Measurements from ENCODE around the gene SSUH2. TPM values are rescaled to one million over a fixed set of nuclear protein-coding genes. Genes with fewer than 3 reads are reported as not detected.

The SSUH2 gene
- total RNA-seq, 1 experiment from 2014 or later: 0.11 TPM

GRCh38 chr3:8617921-8618320 lies 26.7 kb downstream of the SSUH2 start:
- no peak for DNase-seq (ENCODE audit: low read depth)

DNA sequence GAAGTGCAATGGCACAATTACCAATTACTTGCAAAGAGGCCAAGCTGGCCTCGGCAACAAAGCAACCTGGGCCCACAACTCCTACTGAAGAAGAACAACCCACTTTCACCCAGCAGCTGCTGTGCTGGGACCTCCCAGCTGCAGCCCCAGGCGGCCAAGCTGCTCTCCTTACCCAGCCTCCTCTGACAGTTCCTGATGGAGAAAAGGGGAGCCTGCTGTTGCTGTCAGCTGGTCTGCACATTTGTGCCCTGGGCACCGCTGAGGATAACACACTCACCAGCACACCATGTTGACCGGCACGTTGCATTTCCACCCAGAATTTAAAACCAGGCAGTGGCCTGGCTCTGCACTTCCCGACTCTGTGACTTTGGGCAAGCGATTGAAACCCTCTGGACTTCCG lies 33.6 kb downstream of the SSUH2 start:
- DNase-seq (ENCODE audit: low read depth): no peak

DNA sequence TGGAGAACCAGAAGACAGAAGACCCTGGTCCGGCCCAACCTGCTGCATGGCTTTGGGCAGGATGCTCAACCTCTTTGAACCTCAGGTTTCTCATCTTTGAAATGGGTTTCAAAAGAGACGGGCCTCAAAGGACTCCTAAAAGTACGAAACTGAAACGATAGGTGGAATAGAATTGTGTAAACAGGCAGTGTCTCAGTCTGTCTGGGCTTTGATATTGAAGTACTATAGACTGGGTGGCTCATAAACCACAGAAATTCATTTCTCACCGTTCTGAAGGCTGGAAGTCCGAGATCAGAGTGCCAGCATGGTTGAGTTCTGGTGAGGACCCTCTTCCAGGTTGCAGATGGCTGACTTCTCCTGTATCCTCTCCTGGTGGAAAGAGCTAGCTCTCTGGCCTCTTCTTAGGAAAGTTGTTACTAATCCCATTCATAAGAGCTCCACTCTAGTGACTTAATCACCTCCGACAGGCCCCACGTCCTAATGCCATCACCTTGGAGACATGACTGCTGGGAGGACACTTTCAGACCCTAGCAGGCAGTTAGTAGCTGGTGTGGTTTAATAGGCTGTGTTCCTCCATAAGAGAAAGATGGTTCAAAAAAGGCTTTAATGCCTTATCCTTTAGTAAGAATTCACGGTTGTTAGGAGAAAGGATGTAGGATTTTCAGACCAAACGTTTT lies 35.7 kb downstream of the SSUH2 start:
- no peak for DNase-seq (ENCODE audit: low read depth)

- DNase-seq (ENCODE audit: low read depth): no peak
Observed at GRCh38 chr3:8608041-8608790, 36.4 kb downstream of the SSUH2 start.

DNA sequence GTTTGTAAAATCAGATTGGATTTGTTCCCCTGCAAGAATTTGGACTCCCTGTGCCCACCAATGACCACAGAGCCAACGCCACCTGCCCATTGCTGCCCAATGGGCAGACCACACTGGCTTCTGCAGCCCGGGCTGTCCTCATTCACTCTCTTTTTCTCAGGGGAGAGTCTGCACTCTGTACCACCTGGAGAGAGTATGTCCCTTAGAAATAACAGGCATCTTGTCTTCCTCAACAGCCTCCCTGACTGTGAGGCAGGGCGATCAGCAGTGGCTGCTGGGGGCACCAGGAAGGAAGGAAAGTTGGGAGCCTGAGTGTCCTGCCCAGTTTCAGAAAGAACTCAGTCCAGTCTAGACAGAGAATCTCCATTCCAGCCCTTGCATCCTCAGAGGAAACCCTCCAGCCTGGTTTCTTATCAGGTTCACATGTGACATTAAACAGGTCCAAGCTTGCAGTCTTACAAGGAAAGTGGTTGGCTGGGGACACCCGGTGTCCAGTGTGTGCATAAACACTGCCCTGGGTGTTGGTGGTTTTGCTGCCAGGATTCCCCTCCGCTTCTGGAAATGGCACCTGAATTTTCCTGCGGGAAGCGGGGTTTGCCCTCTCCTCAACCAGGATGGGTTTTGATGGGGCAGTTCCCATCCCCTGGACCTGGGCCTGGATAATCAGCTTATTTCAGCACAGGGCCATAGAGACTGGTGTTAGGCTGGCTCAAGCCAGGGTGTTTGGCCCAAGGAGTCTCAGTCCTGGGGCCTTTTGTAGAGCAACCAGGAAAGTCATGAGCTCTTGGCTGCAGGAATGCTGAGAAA lies 37.2 kb downstream of the SSUH2 start:
- DNase-seq (ENCODE audit: low read depth): peak; percentile 74

DNA sequence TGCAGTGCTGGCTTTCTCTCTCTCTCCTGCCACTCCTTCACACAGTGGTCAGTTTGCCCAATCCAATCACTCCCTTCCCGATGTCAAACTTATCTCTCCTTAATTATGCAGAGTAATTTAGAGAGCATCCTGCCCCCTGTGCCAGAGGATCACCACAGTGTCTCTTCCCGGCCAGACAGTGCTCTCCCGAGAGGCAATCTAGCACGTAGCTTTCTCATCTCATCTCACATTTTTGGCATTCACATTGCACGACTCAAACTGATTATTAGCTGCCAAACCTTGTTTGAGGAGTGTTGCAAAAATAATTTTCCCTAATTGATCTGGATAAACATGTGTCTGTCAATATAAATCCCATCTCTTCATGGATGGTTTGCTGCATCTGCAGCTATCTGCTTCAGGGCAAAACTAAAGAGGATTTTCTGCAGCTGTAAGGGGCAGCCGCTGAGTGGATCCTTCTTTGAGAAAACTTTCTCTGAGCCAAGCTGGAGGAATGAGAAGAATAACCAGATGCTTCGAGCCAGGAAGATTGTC lies 37.8 kb downstream of the SSUH2 start:
- DNase-seq (ENCODE audit: low read depth): peak; percentile 26

DNA sequence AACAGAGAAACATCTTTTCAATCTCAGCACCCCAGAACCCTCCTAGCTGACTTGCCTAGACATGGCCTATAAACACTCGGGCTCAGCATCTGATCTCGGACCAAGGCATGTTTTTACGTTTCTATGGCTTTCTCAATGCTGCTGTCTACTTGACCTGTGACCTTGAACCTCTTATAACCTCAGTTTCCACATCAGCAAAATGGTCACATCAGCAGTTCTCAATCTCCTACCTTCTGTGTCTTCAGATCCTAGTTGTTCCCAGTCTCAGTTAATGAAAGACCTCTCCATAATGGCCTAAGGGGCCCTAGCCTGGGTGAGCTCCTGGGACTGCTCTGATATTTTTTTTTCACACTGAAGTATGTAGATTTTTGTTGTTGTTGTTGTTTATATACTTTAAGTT lies 39.6 kb downstream of the SSUH2 start:
- no peak for DNase-seq (ENCODE audit: low read depth)

- no peak for DNase-seq (ENCODE audit: low read depth)
Observed at GRCh38 chr3:8604006-8604405, 40.6 kb downstream of the SSUH2 start.

- no peak for DNase-seq (ENCODE audit: low read depth)
Observed at GRCh38 chr3:8603115-8603710, 41.4 kb downstream of the SSUH2 start.

GRCh38 chr3:8600457-8600856 lies 44.1 kb downstream of the SSUH2 start:
- DNase-seq (ENCODE audit: low read depth): no peak

DNA sequence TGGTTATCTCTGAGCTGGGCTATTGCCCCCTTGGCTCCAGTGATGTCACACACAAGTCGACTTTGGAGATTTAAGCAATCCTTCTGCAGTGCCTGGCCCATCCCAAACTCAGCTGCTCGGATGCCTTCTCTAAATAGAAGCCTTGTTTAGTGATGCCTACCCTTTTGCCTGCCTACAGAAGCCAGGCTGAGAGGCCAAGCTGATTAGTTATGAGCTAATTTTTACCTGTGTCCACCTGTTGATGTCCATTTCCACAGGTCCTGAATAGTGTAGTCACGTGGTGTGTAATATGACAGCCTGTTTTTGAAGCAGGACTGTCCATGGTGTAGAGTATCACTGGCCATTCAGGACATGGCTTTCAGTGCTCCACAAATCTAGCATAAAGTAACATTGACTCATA lies 45.5 kb downstream of the SSUH2 start:
- DNase-seq (ENCODE audit: low read depth): no peak

DNA sequence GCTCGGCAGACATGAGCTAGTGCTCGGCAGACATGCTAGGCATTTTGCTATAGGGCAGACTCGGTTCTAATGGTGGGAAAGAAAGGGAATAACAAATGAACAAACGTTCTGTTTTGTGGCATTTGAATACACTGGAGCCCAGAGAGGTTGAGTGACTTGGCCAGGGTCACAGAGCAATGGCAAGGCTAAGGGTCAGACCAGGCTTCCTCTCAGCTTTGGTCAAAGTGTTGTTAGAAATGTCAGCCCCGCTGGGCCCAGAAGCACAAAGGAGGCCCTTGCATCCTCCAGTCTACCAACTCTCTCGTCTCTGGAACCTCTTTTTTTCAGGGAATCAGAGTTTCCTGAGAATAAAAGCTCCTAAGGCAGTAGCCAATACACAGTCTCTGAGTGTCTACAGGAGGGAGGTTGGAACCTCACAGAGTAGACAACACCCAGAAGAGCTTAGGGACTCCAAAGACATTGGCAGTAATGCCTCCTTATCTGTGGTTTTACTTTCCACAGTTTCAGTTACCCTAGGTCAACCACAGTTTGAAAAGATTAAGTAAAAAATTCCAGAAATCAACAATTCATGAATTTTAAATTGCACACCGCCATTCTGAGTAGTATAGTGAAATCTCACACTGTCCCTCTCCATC lies 47.3 kb downstream of the SSUH2 start:
- no peak for DNase-seq (ENCODE audit: low read depth)

- no peak for DNase-seq (ENCODE audit: low read depth)
Observed at GRCh38 chr3:8596321-8597218, 48.0 kb downstream of the SSUH2 start.

- no peak for DNase-seq (ENCODE audit: low read depth)
Observed at GRCh38 chr3:8595695-8596115, 48.9 kb downstream of the SSUH2 start.

- DNase-seq (ENCODE audit: low read depth): no peak
Observed at GRCh38 chr3:8595252-8595651, 49.3 kb downstream of the SSUH2 start.

GRCh38 chr3:8593021-8593827 lies 51.4 kb downstream of the SSUH2 start:
- DNase-seq (ENCODE audit: low read depth): peak; percentile 97

GRCh38 chr3:8589880-8590556 lies 54.6 kb downstream of the SSUH2 start:
- peak; percentile 92 for DNase-seq (ENCODE audit: low read depth)

GRCh38 chr3:8584661-8585060 lies 59.9 kb downstream of the SSUH2 start:
- DNase-seq (ENCODE audit: low read depth): no peak
